ENCODE results near the gene TPSAB1. TPM values are rescaled to one million over a fixed set of nuclear protein-coding genes. Genes with fewer than 3 reads are reported as not detected.

TPSAB1 gene
- total and polyA plus RNA-seq, 2 donors (not counting 1 experiment from before 2014, with no cell fraction given), result not detected

DNA sequence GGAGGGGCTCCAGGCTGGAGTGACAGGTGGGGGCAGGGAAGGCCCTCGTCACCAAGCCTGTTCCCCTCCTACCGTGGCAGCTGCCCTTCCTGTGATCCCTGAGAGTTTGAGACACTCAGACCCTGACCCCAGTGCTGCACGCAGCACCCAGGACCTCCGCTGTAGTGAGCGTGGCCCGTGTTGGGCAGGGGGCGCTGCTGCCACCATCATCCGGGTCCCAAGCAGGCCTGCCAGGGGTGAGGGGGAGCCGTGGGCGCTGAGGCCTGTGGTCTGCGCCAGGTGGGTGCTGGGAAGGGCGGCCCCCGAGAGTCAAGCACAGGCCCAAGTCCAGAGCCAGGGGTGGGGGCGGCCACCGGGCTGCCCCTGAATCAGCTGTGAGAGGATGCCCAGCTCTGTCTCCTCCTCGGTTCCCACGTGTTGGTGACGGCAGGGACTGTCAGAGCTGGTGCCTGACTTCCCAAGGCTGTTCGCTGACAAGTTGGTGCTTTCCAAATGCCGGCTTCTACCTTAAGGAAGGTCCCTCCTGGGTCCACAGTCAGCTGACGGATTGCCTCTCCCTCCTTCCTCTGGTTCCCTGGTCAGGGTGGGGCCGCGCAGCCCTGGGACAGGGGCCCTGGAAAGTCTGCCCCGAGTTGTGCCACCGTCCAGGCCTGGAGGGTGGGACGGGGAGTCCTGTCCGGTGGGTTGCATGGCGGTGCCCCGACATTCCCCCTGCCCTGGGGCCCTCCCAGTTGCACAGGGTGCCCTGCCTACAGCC is 46.5 kb upstream of the TPSAB1 start:
- Histone ChIP-seq H3K9me3 (ENCODE audit: control insufficient read depth, insufficient read depth, low read depth, low read length) (no peaks in the 10 kb centered on the region), H2AFZ (ENCODE audit: low read length) (no peak overlapping the region), H3K27me3 (ENCODE audit: control insufficient read depth, insufficient read depth, low read length) (no peaks in the 10 kb centered on the region), H3K27ac (ENCODE audit: insufficient read depth, low read length) (no peak overlapping the region), H3K36me3 (ENCODE audit: control insufficient read depth, insufficient read depth, low read length) (no peaks in the 10 kb centered on the region), H3K4me1 (ENCODE audit: control insufficient read depth, extremely low read depth, insufficient read depth, low read length) (no peaks in the 10 kb centered on the region), H3K4me2 (ENCODE audit: extremely low read depth, insufficient read depth, low read length) (no peak overlapping the region), H3K9ac (ENCODE audit: insufficient read depth, low read length) (no peak overlapping the region), H4K20me1 (ENCODE audit: control insufficient read depth, extremely low read depth, insufficient read depth, low read length) (no peaks in the 10 kb centered on the region), H3K79me2 (ENCODE audit: control insufficient read depth, insufficient read depth, low read length) (no peaks in the 10 kb centered on the region), H3K4me3 (replicated peaks in 1 of 4; ENCODE audit: control extremely low read depth in 1 of 4, insufficient read depth in 1 of 4, low read depth in 3 of 4, low read length in 4 of 4) (no peak overlapping the region)
- DNase-seq (ENCODE audit: low read depth in 2 of 2), result no peak
- TF ChIP-seq EZH2 (IDR thresholded peaks at IDR 0.05; ENCODE audit: low read length, missing control alignments), result no peak
- TF ChIP-seq, protein P1, sequence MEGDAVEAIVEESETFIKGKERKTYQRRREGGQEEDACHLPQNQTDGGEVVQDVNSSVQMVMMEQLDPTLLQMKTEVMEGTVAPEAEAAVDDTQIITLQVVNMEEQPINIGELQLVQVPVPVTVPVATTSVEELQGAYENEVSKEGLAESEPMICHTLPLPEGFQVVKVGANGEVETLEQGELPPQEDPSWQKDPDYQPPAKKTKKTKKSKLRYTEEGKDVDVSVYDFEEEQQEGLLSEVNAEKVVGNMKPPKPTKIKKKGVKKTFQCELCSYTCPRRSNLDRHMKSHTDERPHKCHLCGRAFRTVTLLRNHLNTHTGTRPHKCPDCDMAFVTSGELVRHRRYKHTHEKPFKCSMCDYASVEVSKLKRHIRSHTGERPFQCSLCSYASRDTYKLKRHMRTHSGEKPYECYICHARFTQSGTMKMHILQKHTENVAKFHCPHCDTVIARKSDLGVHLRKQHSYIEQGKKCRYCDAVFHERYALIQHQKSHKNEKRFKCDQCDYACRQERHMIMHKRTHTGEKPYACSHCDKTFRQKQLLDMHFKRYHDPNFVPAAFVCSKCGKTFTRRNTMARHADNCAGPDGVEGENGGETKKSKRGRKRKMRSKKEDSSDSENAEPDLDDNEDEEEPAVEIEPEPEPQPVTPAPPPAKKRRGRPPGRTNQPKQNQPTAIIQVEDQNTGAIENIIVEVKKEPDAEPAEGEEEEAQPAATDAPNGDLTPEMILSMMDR (conservative IDR thresholded peaks at IDR 0.05 in 1 of 2, IDR thresholded peaks at IDR 0.05 in 1 of 2; ENCODE audit: low read depth in 1 of 2, low read length in 2 of 2), result no peak

GRCh38 chr16:1194665-1195392 is 45.7 kb upstream of the TPSAB1 start:
- DNase-seq (ENCODE audit: low read depth in 2 of 2), result no peak
- H3K4me3 ChIP-seq (replicated peaks in 1 of 4; ENCODE audit: control extremely low read depth in 1 of 4, insufficient read depth in 1 of 4, low read depth in 3 of 4, low read length in 4 of 4), result no peak overlapping the region

GRCh38 chr16:1195393-1195666 is 45.2 kb upstream of the TPSAB1 start:
- H4K20me1 ChIP-seq (ENCODE audit: control insufficient read depth, extremely low read depth, insufficient read depth, low read length), result no peaks in the 10 kb centered on the region
- no peak for TF ChIP-seq EZH2 (IDR thresholded peaks at IDR 0.05; ENCODE audit: low read length, missing control alignments)
- TF ChIP-seq, protein P1 (conservative IDR thresholded peaks at IDR 0.05 in 1 of 2, IDR thresholded peaks at IDR 0.05 in 1 of 2; ENCODE audit: low read depth in 1 of 2, low read length in 2 of 2), result no peak
- no peaks in the 10 kb centered on the region for H3K9me3 ChIP-seq (ENCODE audit: control insufficient read depth, insufficient read depth, low read depth, low read length)
- no peak overlapping the region for H3K27ac ChIP-seq (ENCODE audit: insufficient read depth, low read length)
- no peak overlapping the region for H3K4me2 ChIP-seq (ENCODE audit: extremely low read depth, insufficient read depth, low read length)
- H3K27me3 ChIP-seq (ENCODE audit: control insufficient read depth, insufficient read depth, low read length), result no peaks in the 10 kb centered on the region
- no peak overlapping the region for H3K4me3 ChIP-seq (replicated peaks in 1 of 4; ENCODE audit: control extremely low read depth in 1 of 4, insufficient read depth in 1 of 4, low read depth in 3 of 4, low read length in 4 of 4)
- no peak overlapping the region for H3K9ac ChIP-seq (ENCODE audit: insufficient read depth, low read length)
- no peaks in the 10 kb centered on the region for H3K36me3 ChIP-seq (ENCODE audit: control insufficient read depth, insufficient read depth, low read length)
- no peak overlapping the region for H2AFZ ChIP-seq (ENCODE audit: low read length)
- H3K79me2 ChIP-seq (ENCODE audit: control insufficient read depth, insufficient read depth, low read length), result no peaks in the 10 kb centered on the region
- no peak for DNase-seq (ENCODE audit: low read depth in 2 of 2)
- H3K4me1 ChIP-seq (ENCODE audit: control insufficient read depth, extremely low read depth, insufficient read depth, low read length), result no peaks in the 10 kb centered on the region

More at GRCh38 chr16:1194665-1195392, 45.7 kb upstream of the TPSAB1 start:
- no peaks in the 10 kb centered on the region for H3K36me3 ChIP-seq (ENCODE audit: control insufficient read depth, insufficient read depth, low read length)
- H3K27me3 ChIP-seq (ENCODE audit: control insufficient read depth, insufficient read depth, low read length), result no peaks in the 10 kb centered on the region
- H3K9ac ChIP-seq (ENCODE audit: insufficient read depth, low read length), result no peak overlapping the region
- no peaks in the 10 kb centered on the region for H3K4me1 ChIP-seq (ENCODE audit: control insufficient read depth, extremely low read depth, insufficient read depth, low read length)
- H4K20me1 ChIP-seq (ENCODE audit: control insufficient read depth, extremely low read depth, insufficient read depth, low read length), result no peaks in the 10 kb centered on the region
- no peak overlapping the region for H2AFZ ChIP-seq (ENCODE audit: low read length)
- no peak overlapping the region for H3K4me2 ChIP-seq (ENCODE audit: extremely low read depth, insufficient read depth, low read length)
- no peaks in the 10 kb centered on the region for H3K79me2 ChIP-seq (ENCODE audit: control insufficient read depth, insufficient read depth, low read length)
- TF ChIP-seq, protein P1 (conservative IDR thresholded peaks at IDR 0.05 in 1 of 2, IDR thresholded peaks at IDR 0.05 in 1 of 2; ENCODE audit: low read depth in 1 of 2, low read length in 2 of 2), result peak; percentile 57 to 62
- TF ChIP-seq EZH2 (IDR thresholded peaks at IDR 0.05; ENCODE audit: low read length, missing control alignments), result no peak
- H3K9me3 ChIP-seq (ENCODE audit: control insufficient read depth, insufficient read depth, low read depth, low read length), result no peaks in the 10 kb centered on the region
- no peak overlapping the region for H3K27ac ChIP-seq (ENCODE audit: insufficient read depth, low read length)

Measured in fibroblast of lung (primary cell).